ENCODE measurements around the gene SPATS1. TPM values are rescaled to one million over a fixed set of nuclear protein-coding genes. Genes with fewer than 3 reads are reported as not detected.

SPATS1 gene
- total and polyA plus RNA-seq, 2 of the 13 experiments (the other 11 are each of a cell fraction or from before 2014, with no cell fraction given): not detected

DNA sequence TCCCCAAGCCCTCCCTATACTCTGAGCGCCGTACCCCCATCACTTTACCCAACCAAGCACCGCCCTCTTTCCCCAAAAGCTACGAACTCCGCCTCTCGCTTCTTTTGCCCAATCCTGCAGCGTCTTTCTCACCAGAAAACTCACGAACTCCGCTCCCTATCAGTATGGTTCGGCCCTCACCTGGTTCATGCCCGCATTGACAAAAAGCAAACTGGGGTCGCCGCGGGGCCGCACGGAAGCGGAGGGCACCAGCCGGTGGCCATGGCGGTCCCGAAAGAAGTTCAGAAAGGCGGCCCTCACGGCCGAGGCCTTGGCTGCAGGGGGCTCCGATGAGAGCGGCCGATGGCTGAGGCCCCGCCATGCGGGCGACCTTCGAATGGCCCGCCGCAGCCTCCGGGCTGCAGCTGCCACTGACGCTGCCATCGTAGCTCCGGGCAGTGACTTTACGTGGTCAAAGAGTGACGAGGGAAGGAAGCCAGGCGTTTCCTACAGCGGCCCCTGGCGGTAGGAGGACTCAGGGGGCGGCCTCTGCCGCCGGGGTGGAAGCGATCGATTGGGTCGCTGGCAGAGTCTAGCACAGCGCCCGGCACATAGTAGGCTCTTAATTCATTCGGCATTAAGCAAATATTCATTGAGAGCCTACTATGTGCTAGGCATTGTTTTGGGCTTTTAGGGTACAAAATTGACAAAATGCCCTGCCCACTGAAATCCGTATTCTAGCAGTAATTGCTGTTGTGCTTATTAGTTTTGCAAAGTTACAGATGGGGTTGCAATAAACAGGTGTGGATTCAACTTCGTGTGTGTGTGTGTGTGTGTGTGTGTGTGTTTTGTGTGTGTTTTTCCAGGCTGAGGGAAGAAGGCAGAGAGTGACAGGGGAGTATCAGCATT is 29.3 kb upstream of the SPATS1 start, which contains the start of gene AARS2 (continued):
- TF ChIP-seq, protein P1, sequence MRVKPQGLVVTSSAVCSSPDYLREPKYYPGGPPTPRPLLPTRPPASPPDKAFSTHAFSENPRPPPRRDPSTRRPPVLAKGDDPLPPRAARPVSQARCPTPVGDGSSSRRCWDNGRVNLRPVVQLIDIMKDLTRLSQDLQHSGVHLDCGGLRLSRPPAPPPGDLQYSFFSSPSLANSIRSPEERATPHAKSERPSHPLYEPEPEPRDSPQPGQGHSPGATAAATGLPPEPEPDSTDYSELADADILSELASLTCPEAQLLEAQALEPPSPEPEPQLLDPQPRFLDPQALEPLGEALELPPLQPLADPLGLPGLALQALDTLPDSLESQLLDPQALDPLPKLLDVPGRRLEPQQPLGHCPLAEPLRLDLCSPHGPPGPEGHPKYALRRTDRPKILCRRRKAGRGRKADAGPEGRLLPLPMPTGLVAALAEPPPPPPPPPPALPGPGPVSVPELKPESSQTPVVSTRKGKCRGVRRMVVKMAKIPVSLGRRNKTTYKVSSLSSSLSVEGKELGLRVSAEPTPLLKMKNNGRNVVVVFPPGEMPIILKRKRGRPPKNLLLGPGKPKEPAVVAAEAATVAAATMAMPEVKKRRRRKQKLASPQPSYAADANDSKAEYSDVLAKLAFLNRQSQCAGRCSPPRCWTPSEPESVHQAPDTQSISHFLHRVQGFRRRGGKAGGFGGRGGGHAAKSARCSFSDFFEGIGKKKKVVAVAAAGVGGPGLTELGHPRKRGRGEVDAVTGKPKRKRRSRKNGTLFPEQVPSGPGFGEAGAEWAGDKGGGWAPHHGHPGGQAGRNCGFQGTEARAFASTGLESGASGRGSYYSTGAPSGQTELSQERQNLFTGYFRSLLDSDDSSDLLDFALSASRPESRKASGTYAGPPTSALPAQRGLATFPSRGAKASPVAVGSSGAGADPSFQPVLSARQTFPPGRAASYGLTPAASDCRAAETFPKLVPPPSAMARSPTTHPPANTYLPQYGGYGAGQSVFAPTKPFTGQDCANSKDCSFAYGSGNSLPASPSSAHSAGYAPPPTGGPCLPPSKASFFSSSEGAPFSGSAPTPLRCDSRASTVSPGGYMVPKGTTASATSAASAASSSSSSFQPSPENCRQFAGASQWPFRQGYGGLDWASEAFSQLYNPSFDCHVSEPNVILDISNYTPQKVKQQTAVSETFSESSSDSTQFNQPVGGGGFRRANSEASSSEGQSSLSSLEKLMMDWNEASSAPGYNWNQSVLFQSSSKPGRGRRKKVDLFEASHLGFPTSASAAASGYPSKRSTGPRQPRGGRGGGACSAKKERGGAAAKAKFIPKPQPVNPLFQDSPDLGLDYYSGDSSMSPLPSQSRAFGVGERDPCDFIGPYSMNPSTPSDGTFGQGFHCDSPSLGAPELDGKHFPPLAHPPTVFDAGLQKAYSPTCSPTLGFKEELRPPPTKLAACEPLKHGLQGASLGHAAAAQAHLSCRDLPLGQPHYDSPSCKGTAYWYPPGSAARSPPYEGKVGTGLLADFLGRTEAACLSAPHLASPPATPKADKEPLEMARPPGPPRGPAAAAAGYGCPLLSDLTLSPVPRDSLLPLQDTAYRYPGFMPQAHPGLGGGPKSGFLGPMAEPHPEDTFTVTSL (CRISPR knock-in tag; IDR thresholded peaks at IDR 0.05; ENCODE audit: borderline replicate concordance): peak; percentile 63; the same call in 1 of the 2 replicates
- TF ChIP-seq NCOA5 (CRISPR knock-in tag; IDR thresholded peaks at IDR 0.05): no peak
- peak; percentile 93 for TF ChIP-seq U2AF1 (optimal IDR thresholded peaks at IDR 0.05; ENCODE audit: low read depth, low read length)
- TF ChIP-seq NFYB (CRISPR knock-in tag; IDR thresholded peaks at IDR 0.05): peak; percentile 64
- no peak for TF ChIP-seq RAD51 (IDR thresholded peaks at IDR 0.05; ENCODE audit: borderline replicate concordance)
- peak; percentile 95 for TF ChIP-seq GABPB1 (CRISPR knock-in tag; IDR thresholded peaks at IDR 0.05)
- peak; percentile 94; the same call in 1 of the 2 replicates for TF ChIP-seq MYNN (CRISPR knock-in tag; IDR thresholded peaks at IDR 0.05; ENCODE audit: low read depth)
- TF ChIP-seq, protein P2, sequence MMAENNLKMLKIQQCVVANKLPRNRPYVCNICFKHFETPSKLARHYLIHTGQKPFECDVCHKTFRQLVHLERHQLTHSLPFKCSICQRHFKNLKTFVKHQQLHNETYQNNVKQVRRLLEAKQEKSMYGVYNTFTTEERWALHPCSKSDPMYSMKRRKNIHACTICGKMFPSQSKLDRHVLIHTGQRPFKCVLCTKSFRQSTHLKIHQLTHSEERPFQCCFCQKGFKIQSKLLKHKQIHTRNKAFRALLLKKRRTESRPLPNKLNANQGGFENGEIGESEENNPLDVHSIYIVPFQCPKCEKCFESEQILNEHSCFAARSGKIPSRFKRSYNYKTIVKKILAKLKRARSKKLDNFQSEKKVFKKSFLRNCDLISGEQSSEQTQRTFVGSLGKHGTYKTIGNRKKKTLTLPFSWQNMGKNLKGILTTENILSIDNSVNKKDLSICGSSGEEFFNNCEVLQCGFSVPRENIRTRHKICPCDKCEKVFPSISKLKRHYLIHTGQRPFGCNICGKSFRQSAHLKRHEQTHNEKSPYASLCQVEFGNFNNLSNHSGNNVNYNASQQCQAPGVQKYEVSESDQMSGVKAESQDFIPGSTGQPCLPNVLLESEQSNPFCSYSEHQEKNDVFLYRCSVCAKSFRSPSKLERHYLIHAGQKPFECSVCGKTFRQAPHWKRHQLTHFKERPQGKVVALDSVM (CRISPR knock-in tag; IDR thresholded peaks at IDR 0.05): peak; percentile 70
- peak; percentile 99 for TF ChIP-seq ZNF556 (CRISPR knock-in tag; IDR thresholded peaks at IDR 0.05; ENCODE audit: borderline replicate concordance)
- TF ChIP-seq FOXM1 (CRISPR knock-in tag; IDR thresholded peaks at IDR 0.05): peak; percentile 76; the same call in 1 of the 2 replicates
- TF ChIP-seq, protein P3, sequence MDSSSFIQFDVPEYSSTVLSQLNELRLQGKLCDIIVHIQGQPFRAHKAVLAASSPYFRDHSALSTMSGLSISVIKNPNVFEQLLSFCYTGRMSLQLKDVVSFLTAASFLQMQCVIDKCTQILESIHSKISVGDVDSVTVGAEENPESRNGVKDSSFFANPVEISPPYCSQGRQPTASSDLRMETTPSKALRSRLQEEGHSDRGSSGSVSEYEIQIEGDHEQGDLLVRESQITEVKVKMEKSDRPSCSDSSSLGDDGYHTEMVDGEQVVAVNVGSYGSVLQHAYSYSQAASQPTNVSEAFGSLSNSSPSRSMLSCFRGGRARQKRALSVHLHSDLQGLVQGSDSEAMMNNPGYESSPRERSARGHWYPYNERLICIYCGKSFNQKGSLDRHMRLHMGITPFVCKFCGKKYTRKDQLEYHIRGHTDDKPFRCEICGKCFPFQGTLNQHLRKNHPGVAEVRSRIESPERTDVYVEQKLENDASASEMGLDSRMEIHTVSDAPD (CRISPR knock-in tag; IDR thresholded peaks at IDR 0.05): peak; percentile 88
- peak; percentile 97 for TF ChIP-seq SMAD3 (CRISPR knock-in tag; IDR thresholded peaks at IDR 0.05)
- peak; percentile 94; the same call in 1 of the 2 replicates for TF ChIP-seq FOXK1 (CRISPR knock-in tag; IDR thresholded peaks at IDR 0.05; ENCODE audit: borderline replicate concordance, low read depth)
- peak; percentile 96; the same call in 1 of the 2 replicates for TF ChIP-seq SMAD1 (CRISPR knock-in tag; IDR thresholded peaks at IDR 0.05; ENCODE audit: borderline replicate concordance, low read depth)
- no peak; the same call in 1 of the 2 replicates for TF ChIP-seq ZNF597 (CRISPR knock-in tag; IDR thresholded peaks at IDR 0.05)
- TF ChIP-seq ATF7-NPFF (CRISPR knock-in tag; IDR thresholded peaks at IDR 0.05; ENCODE audit: low read depth): peak; percentile 97
- TF ChIP-seq, protein P4, sequence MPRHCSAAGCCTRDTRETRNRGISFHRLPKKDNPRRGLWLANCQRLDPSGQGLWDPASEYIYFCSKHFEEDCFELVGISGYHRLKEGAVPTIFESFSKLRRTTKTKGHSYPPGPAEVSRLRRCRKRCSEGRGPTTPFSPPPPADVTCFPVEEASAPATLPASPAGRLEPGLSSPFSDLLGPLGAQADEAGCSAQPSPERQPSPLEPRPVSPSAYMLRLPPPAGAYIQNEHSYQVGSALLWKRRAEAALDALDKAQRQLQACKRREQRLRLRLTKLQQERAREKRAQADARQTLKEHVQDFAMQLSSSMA (CRISPR knock-in tag; IDR thresholded peaks at IDR 0.05): peak; percentile 86

Measured in HepG2 (cell line).